Putamen (tissue), 1 donor: Measurements from ENCODE around the gene HNF1A.

Experiments
- DNase-seq: peaks from one replicate; pipeline ENCODE4 v3.0.0-alpha.2; 2016; ENCODE audit warnings: low spot score

HNF1A gene

DNA sequence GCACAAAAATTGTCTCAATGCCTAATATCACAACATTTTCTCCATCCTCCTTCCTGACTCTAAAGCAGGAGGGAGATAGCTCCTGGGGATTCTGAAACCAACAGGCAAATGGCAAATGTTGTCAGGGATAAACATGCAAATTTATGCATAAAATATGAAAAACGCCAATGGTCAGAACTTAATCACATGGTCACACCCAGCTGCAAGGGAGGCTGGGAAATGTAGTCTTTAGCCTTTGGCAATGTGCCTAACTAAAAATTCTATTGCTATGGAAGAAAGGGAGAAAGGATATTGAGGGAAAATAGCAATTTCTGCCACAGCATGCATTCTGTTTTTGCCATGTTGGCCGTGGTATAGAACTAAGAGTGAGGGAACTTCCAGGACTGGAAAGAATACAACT is 72.4 kb downstream of the HNF1A start:
- DNase-seq = no peak
